ENCODE data around the gene SMYD3. TPM values are rescaled to one million over a fixed set of nuclear protein-coding genes. Genes with fewer than 3 reads are reported as not detected.

Gene SMYD3
- total RNA-seq, 1 experiment from 2014 or later: 25.5 TPM

GRCh38 chr1:246151796-246152434 is 355.2 kb downstream of the SMYD3 start:
- no CpG with 5 or more reads among the region's 6 CpGs for WGBS (ENCODE audit: extremely low coverage, insufficient read length, low lambda C conversion rate)
- H3K36me3 Mint-ChIP-seq (ENCODE audit: insufficient read depth in 1 of 3, low read depth in 3 of 3): peaks cover 2 to 9% (median 3%) of the 10 kb centered on the region in 3 experiments; a peak in 6 of 7 replicates
- no peak overlapping the region for H3K4me3 Mint-ChIP-seq
- peaks cover 2 to 3% of the 10 kb centered on the region in 2 experiments; a peak in 3 of 5 replicates for H3K9me3 Mint-ChIP-seq
- Histone ChIP-seq H2BK20ac (ENCODE audit: low read depth, low read length, poor library complexity, severe bottlenecking) (no peak overlapping the region), H3T11ph (ENCODE audit: low read length) (no peak overlapping the region), H2BK5ac (ENCODE audit: insufficient read length, low read length) (no peak overlapping the region), H3K4me2 (ENCODE audit: insufficient read depth, insufficient read length, low read length) (no peak overlapping the region), H2AK5ac (ENCODE audit: insufficient read length, low read length) (no peak overlapping the region), H3K23me2 (ENCODE audit: insufficient read length, low read depth, low read length, poor library complexity, severe bottlenecking) (no peaks in the 10 kb centered on the region), H3K23ac (ENCODE audit: insufficient read length, low read depth, low read length) (no peak overlapping the region), H3K9me3 (ENCODE audit: control insufficient read depth, low read depth, low read length) (no peaks in the 10 kb centered on the region), H2BK120ac (ENCODE audit: low read depth, low read length, poor library complexity, severe bottlenecking) (no peak overlapping the region), H3K79me2 (ENCODE audit: insufficient read depth, low read length) (no peaks in the 10 kb centered on the region), H4K91ac (ENCODE audit: insufficient read length, low read depth, low read length) (no peak overlapping the region), H3K56ac (ENCODE audit: insufficient read length, low read depth, low read length) (no peak overlapping the region), H4K5ac (ENCODE audit: insufficient read length, low read depth, low read length) (no peak overlapping the region), H3K79me1 (ENCODE audit: insufficient read depth, low read depth, low read length, poor library complexity, severe bottlenecking) (no peaks in the 10 kb centered on the region), H3K18ac (ENCODE audit: insufficient read length, low read depth, low read length) (no peak overlapping the region), H3K9ac (ENCODE audit: extremely low read depth, insufficient read length, low read length) (no peak overlapping the region), H3K27ac (ENCODE audit: insufficient read length, low read depth, low read length) (no peak overlapping the region), H3K4ac (ENCODE audit: low read depth, low read length) (no peak overlapping the region), H4K8ac (replicated peaks; ENCODE audit: insufficient read length, low read depth, low read length) (no peak overlapping the region), H2BK12ac (ENCODE audit: insufficient read length, low read depth, low read length) (no peak overlapping the region), H3K4me1 (ENCODE audit: insufficient read depth, low read length) (no peaks in the 10 kb centered on the region), H3K14ac (ENCODE audit: insufficient read depth, low read length) (no peak overlapping the region), H3K27me3 (ENCODE audit: insufficient read depth, low read length) (no peaks in the 10 kb centered on the region), H4K20me1 (ENCODE audit: control insufficient read depth, insufficient read depth, insufficient read length) (no peaks in the 10 kb centered on the region), H2BK15ac (ENCODE audit: low read depth, low read length) (no peak overlapping the region), H2AFZ (ENCODE audit: low read length) (no peak overlapping the region)
- DNase-seq: peak; percentile 49
- peak overlapping the region; percentile 11 to 65 (median 34); a peak in 5 of 7 replicates for H3K27ac Mint-ChIP-seq
- TF ChIP-seq CTCF (conservative IDR thresholded peaks at IDR 0.05): peak; percentile 34; the same call in 2 of the 3 replicates
- H3K4me1 Mint-ChIP-seq: peaks cover 12 to 15% of the 10 kb centered on the region in 2 experiments
- no peaks in the 10 kb centered on the region for H3K27me3 Mint-ChIP-seq (ENCODE audit: low read depth)

Data from H9 (cell line).